Fibroblast of villous mesenchyme (primary cell): ENCODE data around the gene ARHGEF38. TPM values are rescaled to one million over a fixed set of nuclear protein-coding genes. Genes with fewer than 3 reads are reported as not detected.
A peak's percentile ranks its signal among the peaks of the same experiment; 100 is the strongest.

Experiments
- DNase-seq: peaks from one replicate; pipeline ENCODE4 v3.0.0-alpha.2; 2010; ENCODE audit warnings: low read depth
- H3K4me3 ChIP-seq: 2 replicates; pipeline ENCODE4 v1.5.1; 2011; ENCODE audit warnings: low read depth, mild to moderate bottlenecking, low read length
- CTCF ChIP-seq: IDR thresholded peaks from 2 replicates; pipeline ENCODE4 v1.5.1; 2012; ENCODE audit warnings: low read depth, mild to moderate bottlenecking, low read length; ENCODE audit not compliant: insufficient read depth
- total RNA-seq: library from RNA; depleted of rRNA; stranded (reverse); fragments of >200 nt; gene quantifications from 2 replicates; pipeline ENCODE4 v1.2.3, GENCODE V29; 2012

Gene ARHGEF38
- total RNA-seq, 1 donor, result not detected

GRCh38 chr4:105710012-105710600, 157.7 kb downstream of the ARHGEF38 start:
- DNase-seq, result no peak
- no peak for TF ChIP-seq CTCF
- H3K4me3 ChIP-seq, result peak overlapping the region; percentile 95

DNA sequence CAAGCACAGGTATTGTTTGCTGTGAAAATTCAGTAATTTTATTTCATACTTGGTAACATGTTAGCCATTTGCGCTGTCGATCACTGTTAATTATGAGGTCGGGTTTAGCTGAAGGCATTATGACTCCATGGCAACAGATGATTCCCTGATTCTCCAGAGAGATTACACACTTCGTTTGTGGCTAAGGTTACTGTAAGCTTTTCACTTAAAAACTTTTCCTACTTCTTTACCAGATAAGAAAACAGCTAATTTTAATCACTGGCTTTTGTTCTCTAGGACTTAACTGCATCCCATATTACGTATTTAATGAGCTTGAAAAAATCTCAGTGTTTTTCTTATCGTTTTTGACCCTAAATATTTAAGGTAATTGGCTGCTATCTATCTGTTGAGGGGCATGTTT, 158.3 kb downstream of the ARHGEF38 start:
- DNase-seq, result peak; percentile 17
- no peak for TF ChIP-seq CTCF
- H3K4me3 ChIP-seq, result peak overlapping the region; percentile 40

DNA sequence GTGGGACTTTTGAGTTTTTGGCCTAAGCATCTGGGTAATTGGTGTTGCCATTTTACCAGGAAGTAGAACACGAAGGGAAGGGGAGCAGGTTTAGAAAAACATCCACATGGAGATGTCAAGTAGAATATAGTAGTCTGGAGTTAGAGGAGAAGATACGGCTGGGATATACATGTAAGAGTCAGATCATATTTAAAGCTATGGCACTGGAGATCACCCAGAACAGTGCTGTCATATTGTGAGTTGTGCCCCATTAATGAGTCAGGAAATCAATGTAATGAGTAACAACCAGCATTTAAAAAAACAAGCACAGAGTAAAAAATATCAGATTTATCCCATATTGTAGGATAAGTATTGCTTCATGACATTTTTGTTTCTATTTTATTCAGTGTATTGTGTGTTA, 160.3 kb downstream of the ARHGEF38 start:
- H3K4me3 ChIP-seq, result no peak overlapping the region
- no peak for DNase-seq
- no peak for TF ChIP-seq CTCF

- H3K4me3 ChIP-seq, result no peak overlapping the region
- DNase-seq, result no peak
- TF ChIP-seq CTCF, result no peak
Observed at GRCh38 chr4:105714071-105714521, 161.7 kb downstream of the ARHGEF38 start.

GRCh38 chr4:105714932-105715331, 162.5 kb downstream of the ARHGEF38 start:
- DNase-seq, result peak; percentile 9
- no peak for TF ChIP-seq CTCF
- no peak overlapping the region for H3K4me3 ChIP-seq

DNA sequence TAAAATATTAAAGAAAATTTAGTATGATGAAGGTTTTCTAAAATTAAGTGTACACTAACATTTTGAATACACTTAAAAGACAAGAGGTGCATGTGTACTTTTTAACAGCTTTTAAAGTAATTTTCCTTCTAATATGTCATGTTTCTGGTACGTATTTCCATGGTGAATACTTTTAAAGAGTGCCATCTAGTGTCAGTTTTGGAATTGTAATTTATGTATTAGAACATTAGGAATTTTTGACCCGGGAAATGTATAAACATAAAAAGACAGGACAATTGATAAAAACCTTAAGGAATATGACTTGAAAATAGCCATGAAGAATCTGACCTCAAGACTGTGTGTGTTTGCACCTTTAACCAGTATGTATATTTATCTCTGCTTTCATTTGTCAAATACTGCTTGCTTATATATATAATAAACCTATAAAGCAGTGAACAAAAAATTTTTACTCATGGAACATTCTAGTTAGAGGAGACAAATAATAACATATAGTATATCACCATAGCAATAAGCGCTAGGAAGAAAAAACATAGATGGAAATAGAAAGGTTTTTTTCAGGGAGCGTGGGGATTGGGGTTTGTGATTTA, 163.4 kb downstream of the ARHGEF38 start:
- DNase-seq, result peak; percentile 40
- TF ChIP-seq CTCF, result peak; percentile 39
- no peak overlapping the region for H3K4me3 ChIP-seq

- no peak for DNase-seq
- TF ChIP-seq CTCF, result no peak
- no peak overlapping the region for H3K4me3 ChIP-seq
Observed at GRCh38 chr4:105719204-105719603, 166.8 kb downstream of the ARHGEF38 start.
